ENCODE results near the gene LRRFIP1. TPM values are rescaled to one million over a fixed set of nuclear protein-coding genes. Genes with fewer than 3 reads are reported as not detected.

Gene LRRFIP1
- total and polyA plus RNA-seq, 2 of the 13 experiments (the other 11 are each of a cell fraction or from before 2014, with no cell fraction given): 15.9 to 40.5 TPM

DNA sequence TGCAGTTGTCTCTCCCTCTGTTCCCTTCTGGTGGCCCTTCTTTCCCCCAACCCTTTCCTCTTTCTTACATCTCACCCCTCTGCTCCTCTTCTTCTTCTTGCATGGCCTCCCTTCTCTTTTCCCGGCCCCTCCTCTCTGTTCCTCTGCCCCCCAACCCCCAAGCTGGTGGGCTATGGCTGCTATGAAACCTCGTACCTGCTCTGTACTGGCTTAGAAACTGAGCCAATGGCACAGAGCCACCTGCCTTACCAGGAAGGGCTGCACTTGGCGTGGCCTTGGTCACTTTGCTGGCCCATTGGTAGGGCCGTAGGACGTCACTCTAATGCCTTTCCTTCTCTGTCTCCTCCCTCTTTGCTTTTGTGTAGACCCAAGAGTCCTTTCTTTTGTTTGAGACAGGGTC is 78.9 kb downstream of the LRRFIP1 start:
- Histone ChIP-seq H3K27me3 (ENCODE audit: control insufficient read depth in 1 of 2, insufficient read depth in 2 of 2, low read length in 2 of 2) (no peaks in the 10 kb centered on the region), H3K4me2 (ENCODE audit: low read depth, low read length) (no peak overlapping the region), H3K4me1 (ENCODE audit: insufficient read depth, low read length) (peaks cover 27% of the 10 kb centered on the region), H2AFZ (ENCODE audit: low read length) (no peak overlapping the region), H3K4me3 (replicated peaks in 1 of 3; ENCODE audit: insufficient read depth in 1 of 3, low read depth in 2 of 3, low read length in 3 of 3) (no peak overlapping the region), H3K27ac (ENCODE audit: extremely low read length, insufficient read depth, low read length) (no peak overlapping the region), H3K36me3 (replicated peaks in 1 of 2; ENCODE audit: control insufficient read depth in 1 of 2, insufficient read depth in 2 of 2, low read length in 2 of 2) (peaks cover 7 to 10% of the 10 kb centered on the region in 2 experiments; a peak in 3 of 5 replicates), H4K20me1 (ENCODE audit: insufficient read depth, low read length) (peaks cover 38% of the 10 kb centered on the region; the same call in 1 of the 2 replicates), H3K79me2 (ENCODE audit: insufficient read depth, low read length) (peaks cover 54% of the 10 kb centered on the region), H3K9ac (ENCODE audit: insufficient read depth, low read depth, low read length) (no peak overlapping the region), H3K9me3 (ENCODE audit: low read length) (no peaks in the 10 kb centered on the region)
- TF ChIP-seq, protein P1, sequence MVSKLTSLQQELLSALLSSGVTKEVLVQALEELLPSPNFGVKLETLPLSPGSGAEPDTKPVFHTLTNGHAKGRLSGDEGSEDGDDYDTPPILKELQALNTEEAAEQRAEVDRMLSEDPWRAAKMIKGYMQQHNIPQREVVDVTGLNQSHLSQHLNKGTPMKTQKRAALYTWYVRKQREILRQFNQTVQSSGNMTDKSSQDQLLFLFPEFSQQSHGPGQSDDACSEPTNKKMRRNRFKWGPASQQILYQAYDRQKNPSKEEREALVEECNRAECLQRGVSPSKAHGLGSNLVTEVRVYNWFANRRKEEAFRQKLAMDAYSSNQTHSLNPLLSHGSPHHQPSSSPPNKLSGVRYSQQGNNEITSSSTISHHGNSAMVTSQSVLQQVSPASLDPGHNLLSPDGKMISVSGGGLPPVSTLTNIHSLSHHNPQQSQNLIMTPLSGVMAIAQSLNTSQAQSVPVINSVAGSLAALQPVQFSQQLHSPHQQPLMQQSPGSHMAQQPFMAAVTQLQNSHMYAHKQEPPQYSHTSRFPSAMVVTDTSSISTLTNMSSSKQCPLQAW (CRISPR knock-in tag; IDR thresholded peaks at IDR 0.05): 0 out of 2 replicates have a peak, but pooled peaks have one; percentile 8
- TF ChIP-seq FOXC1 (CRISPR knock-in tag; IDR thresholded peaks at IDR 0.05; ENCODE audit: borderline replicate concordance): no peak
- POLR2A ChIA-PET: no interaction called here
- in situ Hi-C loops (cut with HindIII; ENCODE audit: extremely low pct_ligation_motif_present, low pct_unique_long_range_greater_than_20kb): no loop called here
- ATAC-seq (no peak), DNase-seq (ENCODE audit: low spot score) (no peak), FAIRE-seq (no peak)
- CTCF ChIA-PET (ENCODE audit: low intra/inter-chr PET ratio, low total read pairs): no interaction called here
- intact Hi-C loops (cut with micrococcal nuclease; ENCODE audit: unreplicated experiment): no loop called here
- WGBS (ENCODE audit: low lambda C conversion rate): 98% methylated on average over 5 of the region's 5 CpGs
- BruUV-seq (replicated peaks): no TSS peak

DNA sequence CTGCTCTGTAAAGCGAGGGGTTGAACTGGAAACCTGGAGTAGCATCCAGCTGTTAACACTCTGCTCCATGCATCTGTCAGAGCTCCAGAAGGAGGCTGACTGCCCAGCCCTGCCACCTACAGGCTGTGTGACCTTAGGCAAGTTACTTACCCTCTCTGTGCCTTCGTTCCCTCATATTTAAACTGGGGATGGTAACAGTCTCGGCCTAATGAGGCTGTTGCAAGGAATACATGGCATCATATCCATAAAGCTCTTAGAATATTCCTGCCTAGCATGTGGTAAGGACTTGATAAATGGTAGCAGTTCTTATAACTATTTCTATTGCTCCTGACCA is 80.6 kb downstream of the LRRFIP1 start:
- ChIA-PET POLR2A (no interaction called here), CTCF (ENCODE audit: low intra/inter-chr PET ratio, low total read pairs) (no interaction called here)
- Histone ChIP-seq H2AFZ (ENCODE audit: low read length) (no peak overlapping the region), H3K27ac (ENCODE audit: extremely low read length, insufficient read depth, low read length) (no peak overlapping the region), H3K27me3 (ENCODE audit: control insufficient read depth in 1 of 2, insufficient read depth in 2 of 2, low read length in 2 of 2) (no peaks in the 10 kb centered on the region), H3K9ac (ENCODE audit: insufficient read depth, low read depth, low read length) (no peak overlapping the region), H3K36me3 (replicated peaks in 1 of 2; ENCODE audit: control insufficient read depth in 1 of 2, insufficient read depth in 2 of 2, low read length in 2 of 2) (peaks cover 10 to 17% of the 10 kb centered on the region in 2 experiments; a peak in 4 of 5 replicates), H3K4me3 (replicated peaks in 1 of 3; ENCODE audit: insufficient read depth in 1 of 3, low read depth in 2 of 3, low read length in 3 of 3) (no peak overlapping the region), H3K9me3 (ENCODE audit: low read length) (no peaks in the 10 kb centered on the region), H3K4me1 (ENCODE audit: insufficient read depth, low read length) (peaks cover 26% of the 10 kb centered on the region), H3K4me2 (ENCODE audit: low read depth, low read length) (no peak overlapping the region), H3K79me2 (ENCODE audit: insufficient read depth, low read length) (peaks cover 37% of the 10 kb centered on the region), H4K20me1 (ENCODE audit: insufficient read depth, low read length) (peaks cover 27% of the 10 kb centered on the region; the same call in 1 of the 2 replicates)
- TF ChIP-seq ZMYM3 (CRISPR knock-in tag; IDR thresholded peaks at IDR 0.05) (peak; percentile 91), ZNF768 (CRISPR knock-in tag; IDR thresholded peaks at IDR 0.05) (peak; percentile 98), SMC3 (IDR thresholded peaks at IDR 0.05; ENCODE audit: low read length) (no peak), KDM1A (CRISPR knock-in tag; IDR thresholded peaks at IDR 0.05) (peak; percentile 26; the same call in 1 of the 2 replicates)
- DNase-seq (ENCODE audit: low spot score): no peak
- in situ Hi-C loops (cut with HindIII; ENCODE audit: extremely low pct_ligation_motif_present, low pct_unique_long_range_greater_than_20kb) (no loop called here), intact Hi-C loops (cut with micrococcal nuclease; ENCODE audit: unreplicated experiment) (no loop called here)
- no peak for FAIRE-seq
- ATAC-seq: no peak
- WGBS (ENCODE audit: low lambda C conversion rate): 97% methylated on average over 3 of the region's 3 CpGs
- BruUV-seq (replicated peaks): no TSS peak

All from HepG2 (cell line).